Lower lobe of right lung (tissue), 2 donors: ENCODE results near the gene LSAMP. TPM values are rescaled to one million over a fixed set of nuclear protein-coding genes. Genes with fewer than 3 reads are reported as not detected.

Source experiments
- ATAC-seq, 2 donors: fragments of 200-7000 bp; cut with Tn5 transposase; one replicate each; pipeline ENCODE4 v1.9.1; 2020 to 2022; ENCODE audit warnings: mild to moderate bottlenecking in 2 of 2, moderate library complexity in 2 of 2
- DNase-seq: peaks from one replicate; pipeline ENCODE4 v3.0.0-alpha.2; 2020
- H3K27ac ChIP-seq: fragments of 200-600 bp; one replicate; pipeline ENCODE4 v1.8.0; 2022
- H3K27me3 ChIP-seq: fragments of 200-600 bp; one replicate; pipeline ENCODE4 v1.8.0; 2022; ENCODE audit warnings: low read depth
- H3K36me3 ChIP-seq: fragments of 200-600 bp; one replicate; pipeline ENCODE4 v1.8.0; 2022; ENCODE audit warnings: mild to moderate bottlenecking
- H3K4me1 ChIP-seq: fragments of 200-600 bp; one replicate; pipeline ENCODE4 v1.8.0; 2022
- H3K4me3 ChIP-seq: fragments of 200-600 bp; one replicate; pipeline ENCODE4 v1.8.0; 2022; ENCODE audit warnings: mild to moderate bottlenecking
- H3K9me3 ChIP-seq: fragments of 200-600 bp; one replicate; pipeline ENCODE4 v1.8.0; 2022
- CTCF ChIP-seq: fragments of 200-600 bp; IDR thresholded peaks from one replicate; pipeline ENCODE4 v1.8.0; 2022; ENCODE audit warnings: antibody characterized with exemption, mild to moderate bottlenecking
- intact Hi-C: fragments of 100-400 bp; cut with DNase I; formaldehyde crosslinking; loops from one replicate; pipeline ENCODE4 v1.11.0; 2022
- total RNA-seq: library from RNA; stranded (reverse); fragmentation: NEBNext Ultra II Directional; extraction: Animal tissue kit (Norgen Biotek cat#: 25700); gene quantifications from one replicate; pipeline ENCODE4 v1.2.1, GENCODE V29; 2021
- donor health status: DM: no; HTN: yes; CAD: no; lungs with severe emphysema.

Gene LSAMP
- total RNA-seq, 1 donor from 2014 or later: 20.1 TPM

DNA sequence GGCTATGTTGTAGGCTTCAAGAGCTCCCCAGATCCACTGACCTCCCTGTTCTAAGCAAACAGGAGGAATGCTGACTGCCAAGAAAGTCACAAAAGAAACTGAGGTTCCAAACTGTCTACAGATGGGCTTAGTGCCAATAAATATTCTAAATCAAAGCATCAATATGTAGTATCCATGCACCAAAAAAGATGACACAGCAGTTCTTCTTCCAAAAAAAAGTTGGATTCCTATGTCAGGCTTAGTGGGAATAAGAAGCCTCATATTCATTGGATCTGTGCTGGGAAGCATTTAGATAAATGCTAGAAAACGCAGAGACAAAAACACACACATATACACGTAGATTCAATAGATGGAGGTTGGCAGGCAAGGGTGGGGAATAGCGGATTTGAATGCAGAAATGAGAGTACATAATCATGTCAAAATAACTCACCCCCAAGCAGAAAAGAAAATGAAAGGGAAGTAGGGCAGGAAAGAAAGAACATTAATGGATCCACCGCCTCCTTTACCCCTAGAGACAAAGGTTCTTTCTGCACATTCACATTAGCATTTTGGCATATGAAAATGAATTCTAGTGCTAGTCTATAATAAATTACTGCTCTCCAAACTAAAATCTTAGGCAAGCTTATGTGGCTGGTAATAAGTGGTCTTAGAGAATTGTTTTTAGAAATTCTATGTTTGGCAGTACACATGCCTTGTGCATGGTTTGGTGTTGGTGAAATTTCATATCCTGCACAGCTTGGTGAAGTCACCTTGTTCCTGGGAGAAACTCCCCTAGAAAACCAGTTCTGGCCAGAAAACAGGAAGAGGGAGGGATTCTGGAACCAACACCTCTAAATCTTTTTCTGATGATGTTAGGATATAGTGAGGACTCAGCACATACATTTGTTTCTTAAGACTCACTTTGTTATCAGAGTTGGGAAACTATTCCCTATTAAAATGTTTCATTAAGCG, 283.4 kb downstream of the LSAMP start:
- no peak for ATAC-seq
- DNase-seq: no peak

GRCh38 chr3:116160594-116160993, 284.7 kb downstream of the LSAMP start:
- intact Hi-C loops: no loop called here

More for the DNA sequence above, 283.4 kb downstream of the LSAMP start:
- H3K36me3 ChIP-seq: no peaks in the 10 kb centered on the region
- TF ChIP-seq CTCF: no peak
- no peaks in the 10 kb centered on the region for H3K27me3 ChIP-seq
- H3K4me1 ChIP-seq: no peaks in the 10 kb centered on the region
- no peak overlapping the region for H3K4me3 ChIP-seq
- H3K9me3 ChIP-seq: no peaks in the 10 kb centered on the region
- H3K27ac ChIP-seq: no peak overlapping the region
- intact Hi-C loops: no loop called here

DNA sequence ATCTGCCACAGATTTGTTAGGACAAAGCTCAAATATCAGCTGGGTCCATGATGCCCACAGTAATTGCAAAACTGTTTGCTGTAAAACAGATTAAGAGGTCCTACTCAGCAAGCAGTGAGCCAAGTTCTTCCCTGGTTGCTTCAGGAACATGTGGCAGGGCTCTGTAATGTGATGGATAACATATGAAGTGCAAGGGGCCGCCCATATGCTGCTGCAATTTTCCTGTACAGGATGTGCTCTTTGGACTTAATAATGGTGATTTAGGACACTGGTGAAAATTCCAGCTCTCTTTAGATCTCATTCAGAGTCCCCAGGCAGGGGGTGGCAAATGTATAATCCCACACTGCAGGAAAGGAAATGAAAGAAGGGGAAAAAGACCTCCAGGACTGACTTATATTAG, 289.4 kb downstream of the LSAMP start:
- intact Hi-C loops: no loop called here

More at GRCh38 chr3:116160594-116160993, 284.7 kb downstream of the LSAMP start:
- Histone ChIP-seq H3K27me3 (no peaks in the 10 kb centered on the region), H3K4me3 (no peak overlapping the region), H3K27ac (no peak overlapping the region), H3K36me3 (no peaks in the 10 kb centered on the region), H3K9me3 (no peaks in the 10 kb centered on the region), H3K4me1 (no peaks in the 10 kb centered on the region)
- no peak for ATAC-seq
- no peak for DNase-seq
- TF ChIP-seq CTCF: no peak

GRCh38 chr3:116154389-116154788, 290.9 kb downstream of the LSAMP start:
- ATAC-seq: no peak

More for the DNA sequence above, 289.4 kb downstream of the LSAMP start:
- Histone ChIP-seq H3K27ac (no peak overlapping the region), H3K27me3 (no peaks in the 10 kb centered on the region), H3K9me3 (no peaks in the 10 kb centered on the region), H3K4me3 (no peak overlapping the region), H3K36me3 (no peaks in the 10 kb centered on the region), H3K4me1 (no peaks in the 10 kb centered on the region)
- DNase-seq: no peak
- TF ChIP-seq CTCF: no peak
- ATAC-seq: peak in 1 of 2 donors; percentile 34

GRCh38 chr3:116153174-116153573, 292.1 kb downstream of the LSAMP start:
- intact Hi-C loops: no loop called here
- no peak overlapping the region for H3K27ac ChIP-seq
- DNase-seq (no peak), ATAC-seq (no peak)
- TF ChIP-seq CTCF: no peak
- no peaks in the 10 kb centered on the region for H3K27me3 ChIP-seq
- no peaks in the 10 kb centered on the region for H3K4me1 ChIP-seq
- no peaks in the 10 kb centered on the region for H3K9me3 ChIP-seq
- no peaks in the 10 kb centered on the region for H3K36me3 ChIP-seq
- H3K4me3 ChIP-seq: no peak overlapping the region

More at GRCh38 chr3:116154389-116154788, 290.9 kb downstream of the LSAMP start:
- DNase-seq: no peak
- intact Hi-C loops: no loop called here
- no peak overlapping the region for H3K4me3 ChIP-seq
- no peaks in the 10 kb centered on the region for H3K27me3 ChIP-seq
- no peaks in the 10 kb centered on the region for H3K36me3 ChIP-seq
- H3K27ac ChIP-seq: no peak overlapping the region
- TF ChIP-seq CTCF: no peak
- no peaks in the 10 kb centered on the region for H3K9me3 ChIP-seq
- H3K4me1 ChIP-seq: no peaks in the 10 kb centered on the region
